Endometrium (tissue), 2 donors: ENCODE measurements around the gene ANKLE2.

ENCODE experiments used
- FAIRE-seq: peaks from 2 replicates; lab custom pipeline; 2012; peaks lifted over from hg19 to GRCh38; lab: Jason Lieb, UNC
- donor health status: control.
- donor health status: control.

ANKLE2 gene

DNA sequence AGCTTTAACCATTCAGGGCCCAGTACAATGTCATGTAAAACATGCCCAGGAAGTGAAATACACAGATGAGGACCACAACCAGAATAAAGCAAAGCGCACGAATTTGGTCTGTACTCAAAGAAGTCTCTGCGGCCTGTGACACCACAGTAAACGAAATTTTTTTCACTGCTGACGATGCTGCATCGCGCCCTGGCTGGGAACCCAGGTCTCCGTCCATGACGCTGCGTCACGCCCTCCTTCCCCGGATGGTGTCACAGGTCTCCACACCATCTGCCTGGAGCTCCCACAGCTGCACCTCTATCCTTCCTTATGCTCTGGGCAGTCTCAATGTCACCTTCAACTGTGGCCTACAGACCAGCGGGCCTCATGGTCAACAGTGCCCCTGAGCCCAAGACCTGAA lies 17.8 kb downstream of the ANKLE2 start:
- FAIRE-seq: no peak

DNA sequence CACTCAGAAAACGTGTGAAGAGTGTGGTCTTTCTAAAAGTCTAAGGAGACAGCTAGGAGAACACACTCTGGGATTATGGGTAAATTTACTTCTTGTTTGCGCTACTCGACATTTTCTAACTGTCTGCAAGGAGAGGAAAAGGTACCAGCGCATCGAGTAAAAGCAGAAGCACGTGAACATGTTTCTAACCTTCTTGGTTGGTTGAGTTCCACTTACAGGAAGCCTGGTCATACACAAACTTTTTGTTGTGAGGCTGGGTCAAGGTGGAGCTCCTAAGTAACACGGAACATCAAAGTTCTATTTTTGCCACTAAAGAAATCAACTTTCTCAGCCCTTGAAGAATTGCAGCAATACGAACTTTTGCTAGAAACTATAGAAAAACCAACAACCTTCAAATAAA lies 20.0 kb downstream of the ANKLE2 start:
- no peak for FAIRE-seq

DNA sequence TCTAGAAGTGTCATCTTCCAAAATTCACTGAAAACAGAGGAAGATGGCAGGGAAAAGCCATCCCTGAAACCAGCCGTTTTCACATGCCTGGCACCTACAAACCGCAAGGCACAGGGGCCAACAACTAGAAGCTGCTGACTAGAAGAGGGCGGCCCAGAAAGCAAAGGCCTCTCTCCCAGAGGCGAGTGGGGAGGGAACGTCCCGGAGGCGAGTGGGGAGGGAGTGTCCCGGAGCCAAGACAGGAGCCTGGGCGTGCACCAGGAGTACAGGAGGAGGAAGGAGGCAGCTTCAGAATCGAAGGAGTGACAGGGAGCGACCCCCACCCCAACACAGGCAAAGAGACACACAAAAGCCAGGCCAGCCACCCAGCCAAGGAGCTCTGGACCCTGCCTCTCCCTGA lies 21.0 kb downstream of the ANKLE2 start:
- no peak for FAIRE-seq

DNA sequence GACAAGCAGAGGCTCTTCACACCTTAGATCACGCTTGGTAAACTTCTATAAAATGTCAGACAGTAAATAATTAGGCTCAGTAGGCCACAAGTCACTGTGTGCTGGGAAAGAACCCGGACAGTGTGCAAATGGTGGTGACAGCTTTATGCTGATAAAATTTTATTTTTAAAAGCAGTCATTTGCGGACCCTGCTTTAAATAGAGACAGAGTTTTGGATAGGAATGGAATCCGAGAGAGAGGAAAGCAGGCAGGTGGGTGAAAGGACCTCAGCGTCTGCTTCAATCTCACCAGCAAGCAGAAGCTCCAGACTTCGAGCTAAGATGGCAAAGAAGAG lies 21.4 kb downstream of the ANKLE2 start:
- FAIRE-seq: no peak

DNA sequence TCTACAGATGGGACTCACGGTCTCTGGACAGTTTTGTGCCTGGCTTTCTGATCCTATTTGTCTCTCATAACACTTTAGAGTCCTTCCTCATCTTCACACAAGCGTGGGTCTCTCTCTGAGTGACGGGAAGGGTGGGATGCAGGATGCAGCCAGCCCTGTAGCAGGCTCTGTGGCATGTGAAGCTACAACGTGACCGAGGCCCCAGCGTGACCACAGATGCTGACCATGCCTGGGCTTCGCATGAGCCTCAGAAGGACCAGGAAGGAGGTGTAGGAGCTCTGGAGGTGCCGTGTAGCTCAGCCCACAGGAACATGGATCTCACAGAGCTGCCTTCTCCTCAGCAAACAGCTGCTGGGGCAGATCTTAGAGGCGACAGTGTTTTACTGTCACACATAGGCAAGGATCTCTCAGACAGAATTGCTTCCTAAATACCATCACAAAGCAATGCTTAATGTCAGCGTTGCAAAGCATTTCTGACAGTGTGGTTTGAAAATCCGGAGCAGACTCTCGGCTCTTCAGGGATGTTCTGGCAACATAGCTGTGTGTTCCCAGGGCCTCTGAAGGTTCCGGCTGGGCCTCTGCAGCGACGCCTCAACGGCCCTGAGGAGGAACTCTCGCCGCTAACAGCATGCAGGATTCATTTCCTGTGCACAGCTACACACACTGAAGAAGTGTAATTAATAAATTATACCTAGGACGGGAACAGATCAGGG lies 21.9 kb downstream of the ANKLE2 start:
- no peak for FAIRE-seq

DNA sequence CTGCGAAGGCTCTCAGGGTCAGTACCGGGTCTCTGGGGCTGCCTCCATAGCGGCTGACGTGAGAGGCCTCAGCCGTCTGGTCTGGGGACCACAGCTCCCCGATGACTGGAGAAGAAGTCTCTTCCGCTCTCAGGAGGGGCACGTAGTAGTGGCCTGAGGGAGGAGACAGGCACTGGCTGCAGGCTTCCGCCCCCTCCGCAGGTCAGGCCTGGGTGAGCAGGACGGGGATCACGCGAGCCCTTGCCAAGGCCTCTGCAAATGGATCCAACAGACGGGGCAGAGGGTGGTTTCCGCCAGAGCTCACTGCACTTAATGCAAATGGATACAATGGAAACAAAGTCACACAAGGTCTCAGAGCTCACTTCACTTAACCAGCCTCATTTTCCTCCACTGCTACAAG lies 24.7 kb downstream of the ANKLE2 start:
- no peak for FAIRE-seq

DNA sequence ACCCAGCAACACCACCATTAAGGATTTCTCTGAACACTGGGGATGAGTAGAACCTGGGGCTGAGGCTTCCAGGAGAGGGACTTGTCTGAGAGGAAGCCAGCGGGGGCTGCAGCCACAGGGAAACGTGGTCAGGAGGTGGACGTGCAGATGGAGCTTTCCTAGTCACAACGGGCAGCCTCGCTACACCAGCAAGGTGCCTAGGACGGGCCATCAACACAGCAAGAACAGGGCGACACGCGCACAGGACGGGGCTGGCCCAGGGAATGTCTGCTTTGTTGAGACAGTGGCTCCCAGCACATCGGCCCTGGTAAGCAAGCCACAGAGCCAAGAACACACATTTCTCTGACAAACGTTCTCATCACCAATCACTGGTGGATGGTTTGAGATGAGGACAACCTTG lies 25.3 kb downstream of the ANKLE2 start:
- no peak for FAIRE-seq

DNA sequence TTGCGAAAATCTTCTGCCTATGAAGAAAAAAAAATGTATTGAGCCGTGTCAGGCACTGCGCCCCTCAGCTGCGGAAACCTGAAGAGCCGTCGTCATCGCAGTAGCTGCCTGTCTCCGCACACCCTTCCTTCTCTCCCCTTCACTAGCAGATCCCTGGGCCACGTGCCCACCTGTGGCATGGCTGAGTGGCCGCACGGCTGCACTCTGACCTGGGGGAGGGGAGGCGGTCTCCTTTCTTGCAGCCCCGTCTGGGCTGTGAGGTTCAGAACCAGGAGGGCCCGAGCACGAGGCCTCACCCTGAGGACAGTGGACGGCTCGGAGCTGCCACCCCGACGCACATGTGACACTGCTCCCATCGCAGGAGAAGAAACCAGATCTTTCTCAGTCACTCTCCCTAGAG lies 26.1 kb downstream of the ANKLE2 start:
- no peak for FAIRE-seq

DNA sequence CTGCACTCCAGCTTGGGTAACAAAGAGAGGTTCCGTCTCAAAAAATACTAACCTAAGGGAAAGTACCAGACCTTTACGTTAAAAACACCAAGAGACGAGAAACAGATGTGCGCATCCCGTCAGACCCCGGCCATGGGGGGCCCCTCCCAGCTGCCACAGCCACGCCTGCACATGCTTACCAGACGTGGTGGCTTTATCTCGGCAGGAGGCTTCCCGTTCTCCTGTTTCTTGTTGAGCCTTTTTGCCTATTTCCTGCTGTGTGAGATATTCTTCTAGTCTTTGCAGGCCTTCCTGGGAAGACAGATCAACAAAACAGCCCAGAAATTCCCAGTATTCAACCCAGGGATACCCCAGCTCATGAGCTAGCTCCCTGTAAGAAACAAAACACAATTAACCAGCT lies 27.4 kb downstream of the ANKLE2 start:
- no peak for FAIRE-seq

DNA sequence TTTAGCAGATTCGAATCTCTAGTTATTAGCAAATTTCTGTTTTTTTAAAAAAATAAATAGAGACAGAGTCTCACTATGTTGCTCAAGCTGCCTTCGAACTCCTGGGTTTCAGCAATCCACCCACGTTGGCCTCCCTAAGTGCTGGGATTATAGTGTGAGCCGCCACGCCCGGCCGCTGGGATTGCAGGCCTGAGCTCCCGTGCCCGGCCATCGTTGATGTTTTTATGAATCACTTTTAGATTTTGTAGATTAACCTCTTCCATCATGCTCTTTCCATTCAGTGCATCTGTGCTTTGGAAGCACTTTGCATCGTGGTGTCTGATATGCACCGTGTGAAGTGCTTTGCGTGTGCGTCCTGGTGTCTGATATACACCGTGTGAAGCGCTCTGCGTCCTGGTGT lies 30.1 kb downstream of the ANKLE2 start:
- FAIRE-seq: no peak

DNA sequence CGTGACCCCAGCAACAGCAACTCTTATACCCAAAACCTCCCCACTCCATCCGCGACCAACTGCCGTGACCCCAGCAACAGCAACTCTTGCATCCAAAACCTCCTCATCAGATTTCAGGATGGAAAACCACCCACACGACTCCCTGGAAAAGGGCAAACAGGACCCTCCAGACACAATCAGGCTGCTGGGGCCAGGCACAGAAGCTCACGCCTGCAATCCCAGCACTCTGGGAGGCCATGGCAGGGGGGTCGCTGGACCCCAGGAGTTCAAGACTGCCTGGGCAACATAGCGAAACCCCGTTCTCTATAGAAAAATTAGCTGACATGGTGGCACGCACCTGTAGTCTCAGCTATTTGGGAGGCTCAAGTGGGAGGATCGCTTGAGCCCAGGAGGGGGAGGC lies 31.3 kb downstream of the ANKLE2 start:
- no peak for FAIRE-seq

DNA sequence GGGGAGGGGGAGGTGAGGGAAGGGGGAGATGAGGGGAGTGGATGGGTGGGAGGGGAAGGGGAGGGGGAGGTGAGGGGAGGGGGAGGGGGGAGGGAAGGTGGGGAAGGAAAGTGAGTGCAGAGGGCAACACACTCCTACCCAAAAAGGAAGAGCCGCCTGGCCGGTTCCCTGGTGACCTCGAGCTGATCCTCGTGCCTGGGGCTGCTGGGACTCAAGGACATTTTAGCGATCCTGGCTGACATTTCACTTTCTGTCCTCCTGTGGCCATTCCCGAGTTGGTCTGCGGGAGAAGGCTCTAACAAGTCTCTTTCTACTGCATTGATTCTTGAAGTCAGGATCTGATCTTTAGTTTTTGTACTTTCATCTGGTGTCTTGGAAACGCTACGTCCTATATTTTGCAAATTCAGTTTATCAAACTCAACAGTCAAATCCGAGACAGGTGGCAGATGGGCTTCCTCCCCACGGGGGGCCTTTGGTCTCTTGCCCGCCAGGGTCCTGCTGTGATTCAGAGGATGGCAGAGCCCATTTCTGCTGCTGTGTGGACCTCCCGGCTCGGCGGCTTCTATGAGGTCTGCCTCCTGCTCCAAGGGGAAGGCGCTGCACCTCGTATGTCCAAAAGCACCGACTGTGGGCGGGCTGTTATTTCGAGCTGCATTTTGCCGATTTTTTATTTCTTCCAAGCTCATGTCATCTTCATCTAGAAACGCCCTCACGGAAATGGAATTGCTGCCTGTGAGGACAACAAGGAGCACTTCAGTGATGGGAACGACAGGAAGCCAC lies 31.9 kb downstream of the ANKLE2 start:
- no peak for FAIRE-seq

DNA sequence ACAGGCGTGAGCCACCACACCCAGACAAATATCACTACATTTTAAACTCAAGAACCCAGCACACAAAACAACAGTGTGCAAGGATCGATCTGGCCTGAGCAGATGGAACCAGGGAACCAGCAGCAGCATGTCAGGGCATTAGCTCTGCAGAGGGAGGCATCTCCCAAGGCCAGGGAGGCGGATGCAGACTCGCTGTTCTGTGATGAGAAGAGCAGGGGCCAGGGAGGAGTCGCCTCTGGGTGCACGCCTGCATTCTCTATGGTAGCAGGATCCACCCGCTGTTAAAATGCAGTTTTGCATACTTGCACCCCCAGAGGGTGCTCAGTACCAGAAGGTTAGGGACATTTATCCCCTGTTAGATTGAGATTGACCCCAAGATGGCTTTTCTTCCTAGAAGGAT lies 33.1 kb downstream of the ANKLE2 start:
- FAIRE-seq: no peak

DNA sequence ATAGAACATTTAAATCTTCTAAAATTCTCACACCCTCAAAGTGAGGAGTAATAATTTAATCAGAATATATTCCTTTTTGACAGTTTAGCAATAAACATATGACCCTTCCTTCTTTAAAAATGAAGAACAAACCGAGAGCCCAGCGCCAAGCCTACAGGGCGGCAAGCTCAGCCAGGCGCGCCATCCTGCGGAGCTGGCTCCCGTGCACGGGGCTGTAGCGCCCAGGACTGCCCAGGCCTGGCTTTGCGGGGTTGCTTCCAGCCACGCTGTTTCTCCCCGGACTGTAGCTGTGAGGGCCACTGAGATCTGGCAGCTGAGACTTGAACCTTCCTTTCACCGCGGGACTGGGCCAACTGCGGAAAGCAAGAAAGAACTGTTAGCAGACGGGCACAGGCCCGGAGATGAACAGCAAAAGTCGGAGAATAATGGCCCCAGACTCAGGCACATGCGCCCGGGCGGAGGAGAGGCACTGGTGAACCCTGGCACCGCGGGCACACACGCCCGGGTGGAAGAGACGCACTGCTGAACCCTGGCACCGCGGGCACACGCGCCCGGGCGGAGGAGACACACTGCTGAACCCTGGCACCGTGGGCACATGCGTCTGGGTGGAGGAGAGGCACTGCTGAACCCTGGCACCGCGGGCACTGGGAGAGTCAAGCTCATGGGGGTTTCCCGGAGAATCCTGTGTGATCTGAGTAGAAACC lies 34.4 kb downstream of the ANKLE2 start:
- FAIRE-seq: no peak

DNA sequence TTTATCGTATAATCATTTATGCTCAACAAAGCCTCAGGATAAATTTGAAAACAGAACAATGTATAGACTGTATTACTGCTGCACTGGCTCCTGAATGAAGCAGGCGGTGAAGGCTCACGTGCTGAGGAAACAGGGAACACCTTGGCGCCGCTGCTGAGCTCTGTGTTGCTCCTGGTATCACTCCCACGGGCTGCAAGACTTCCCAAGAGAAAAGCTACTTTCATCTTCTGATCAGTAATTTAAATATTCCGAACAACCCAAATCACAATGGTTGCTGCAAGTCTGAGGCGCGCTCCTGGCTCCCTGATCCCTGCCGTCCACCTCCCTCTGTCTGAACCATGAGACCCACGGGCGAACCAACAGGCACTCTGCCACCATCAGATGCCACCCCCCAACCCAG lies 35.2 kb downstream of the ANKLE2 start:
- FAIRE-seq: no peak

DNA sequence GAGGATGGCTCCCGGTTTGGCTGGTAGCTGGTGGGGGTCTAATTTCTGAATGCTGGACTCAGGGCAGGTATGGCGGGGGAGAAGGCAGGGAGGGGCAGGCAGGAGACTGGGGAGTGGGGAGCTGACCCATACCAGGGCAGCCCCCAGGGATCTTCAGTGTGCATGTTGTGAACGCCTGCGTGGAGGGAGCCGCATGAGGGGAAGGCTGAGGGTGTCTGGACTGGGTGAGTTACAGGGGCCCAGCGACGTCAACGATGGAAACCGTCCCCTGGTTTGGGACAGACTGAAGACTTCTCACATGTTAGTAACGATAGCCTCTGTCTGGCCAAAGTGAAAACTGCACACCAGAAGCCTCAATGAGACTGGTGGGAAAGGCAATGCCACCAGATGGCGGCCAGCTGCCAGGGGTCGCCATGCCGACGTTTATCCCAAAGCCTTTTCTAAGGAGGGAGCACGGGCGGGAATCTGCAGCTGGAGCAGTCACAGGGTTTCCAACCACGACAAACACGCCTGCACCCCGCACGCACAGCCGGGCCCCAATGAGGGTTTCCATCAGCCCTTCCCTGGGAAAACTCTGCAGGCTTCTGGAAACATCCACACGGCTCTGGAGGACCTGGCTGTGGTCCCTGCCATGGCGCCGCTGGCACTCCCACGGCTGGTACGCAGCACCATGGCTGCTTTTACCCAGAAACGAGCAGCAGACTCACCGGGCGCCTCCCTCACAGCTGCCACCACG lies 37.0 kb downstream of the ANKLE2 start:
- FAIRE-seq: no peak

DNA sequence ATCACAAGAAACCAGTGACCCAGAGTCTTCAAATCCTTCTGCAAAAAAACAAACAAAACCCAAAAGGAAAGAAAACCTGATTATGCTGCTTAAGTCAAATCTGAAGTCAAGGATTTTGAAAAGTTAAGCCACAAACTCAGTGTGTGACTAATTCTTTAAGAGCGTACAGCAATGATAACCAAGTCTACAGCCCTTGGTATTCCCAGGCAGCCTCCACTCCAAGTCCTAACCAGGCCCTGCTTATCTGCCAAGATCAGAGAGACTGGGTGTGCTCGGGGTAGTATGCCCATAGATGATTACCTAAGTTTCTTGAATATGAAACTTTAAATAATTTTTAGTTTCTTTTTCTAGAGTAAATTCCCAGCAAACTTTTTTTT lies 37.9 kb downstream of the ANKLE2 start:
- no peak for FAIRE-seq

DNA sequence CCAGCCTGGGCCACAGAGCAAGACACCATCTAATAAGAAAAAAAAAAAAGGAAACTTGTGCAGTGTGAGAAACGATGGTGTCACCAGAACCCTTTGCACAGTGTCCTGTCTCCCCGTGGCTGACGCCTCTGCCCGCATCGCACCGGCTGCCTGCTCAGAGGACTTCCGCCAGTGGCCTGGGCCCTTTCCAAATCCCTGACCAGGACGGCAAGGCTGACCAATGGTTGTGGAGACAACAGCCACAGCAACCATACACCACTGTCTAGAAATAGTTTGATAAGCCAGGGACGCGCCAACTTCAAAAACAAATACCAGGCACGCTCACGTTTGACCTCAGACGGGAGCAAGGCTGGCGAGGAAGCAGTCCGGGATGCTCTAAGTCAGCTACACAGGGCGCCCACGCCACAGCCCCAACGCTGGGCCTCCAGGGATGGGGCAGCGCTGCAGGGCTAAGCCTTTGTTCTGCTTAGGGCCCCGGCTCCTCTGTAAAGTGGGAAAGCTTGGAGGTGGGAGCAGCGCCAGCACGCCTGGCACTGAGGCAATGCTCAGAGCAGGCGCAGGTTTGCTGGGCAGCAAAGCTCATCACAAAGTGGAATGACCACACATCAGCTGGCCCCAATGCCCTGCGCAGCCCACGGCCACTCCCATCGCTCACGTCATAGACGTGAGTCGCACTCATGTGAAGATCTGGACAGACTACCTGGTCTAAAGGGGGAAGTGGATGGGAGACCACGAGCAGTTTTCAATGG lies 38.4 kb downstream of the ANKLE2 start:
- FAIRE-seq: no peak

DNA sequence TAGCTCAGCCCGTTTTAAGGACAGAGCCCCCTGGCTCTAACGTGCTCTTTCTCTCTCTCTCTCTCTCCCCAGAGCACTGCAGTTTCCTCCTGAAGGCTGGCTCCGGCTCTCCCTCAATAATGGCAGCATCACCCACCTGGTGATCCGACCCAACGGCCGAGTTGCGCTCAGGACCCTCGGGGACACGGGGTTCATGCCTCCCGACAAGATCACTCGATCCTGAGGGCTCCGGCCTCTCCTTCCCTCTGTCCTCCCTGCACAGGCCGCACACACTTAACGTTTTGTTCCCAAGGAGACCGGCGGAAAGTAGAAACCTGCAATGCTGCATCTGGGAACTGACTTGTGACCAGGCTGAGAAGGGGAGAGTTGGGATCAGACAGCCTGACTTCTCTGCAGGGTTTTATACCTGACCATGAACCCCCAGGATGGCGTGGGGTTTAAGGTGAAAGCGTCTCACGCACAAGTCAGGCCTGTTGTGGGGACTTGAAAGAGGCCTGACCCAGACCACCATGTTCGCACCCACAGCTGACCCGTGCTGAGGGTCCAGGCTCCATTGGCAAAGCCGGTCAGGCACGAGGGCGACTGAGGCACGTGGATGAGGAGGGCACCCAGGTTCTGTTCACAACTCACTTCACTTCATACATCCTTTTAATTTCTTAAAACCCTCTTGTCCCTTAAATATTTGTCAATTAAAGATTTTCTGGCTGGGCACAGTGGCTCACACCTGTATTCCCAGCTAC lies 40.9 kb downstream of the ANKLE2 start:
- no peak for FAIRE-seq

DNA sequence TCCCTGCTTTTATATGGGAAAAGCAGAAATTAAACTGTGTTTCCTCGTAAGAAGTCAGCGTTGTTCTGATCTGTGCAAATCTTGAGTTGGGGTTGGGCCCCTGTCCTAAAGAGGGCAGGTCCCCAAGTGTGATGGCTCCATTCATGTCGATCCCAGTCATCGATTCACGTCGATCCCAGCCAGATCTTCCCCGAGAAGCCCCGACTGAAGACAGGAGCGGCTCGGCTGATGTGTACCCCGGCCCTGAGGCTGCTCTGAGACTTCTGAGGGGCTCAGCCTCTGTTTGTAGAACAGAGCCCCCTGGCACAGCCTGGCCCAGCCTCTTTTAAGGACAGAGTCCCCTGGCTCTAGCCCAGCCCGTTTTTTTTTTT lies 41.7 kb downstream of the ANKLE2 start:
- no peak for FAIRE-seq

DNA sequence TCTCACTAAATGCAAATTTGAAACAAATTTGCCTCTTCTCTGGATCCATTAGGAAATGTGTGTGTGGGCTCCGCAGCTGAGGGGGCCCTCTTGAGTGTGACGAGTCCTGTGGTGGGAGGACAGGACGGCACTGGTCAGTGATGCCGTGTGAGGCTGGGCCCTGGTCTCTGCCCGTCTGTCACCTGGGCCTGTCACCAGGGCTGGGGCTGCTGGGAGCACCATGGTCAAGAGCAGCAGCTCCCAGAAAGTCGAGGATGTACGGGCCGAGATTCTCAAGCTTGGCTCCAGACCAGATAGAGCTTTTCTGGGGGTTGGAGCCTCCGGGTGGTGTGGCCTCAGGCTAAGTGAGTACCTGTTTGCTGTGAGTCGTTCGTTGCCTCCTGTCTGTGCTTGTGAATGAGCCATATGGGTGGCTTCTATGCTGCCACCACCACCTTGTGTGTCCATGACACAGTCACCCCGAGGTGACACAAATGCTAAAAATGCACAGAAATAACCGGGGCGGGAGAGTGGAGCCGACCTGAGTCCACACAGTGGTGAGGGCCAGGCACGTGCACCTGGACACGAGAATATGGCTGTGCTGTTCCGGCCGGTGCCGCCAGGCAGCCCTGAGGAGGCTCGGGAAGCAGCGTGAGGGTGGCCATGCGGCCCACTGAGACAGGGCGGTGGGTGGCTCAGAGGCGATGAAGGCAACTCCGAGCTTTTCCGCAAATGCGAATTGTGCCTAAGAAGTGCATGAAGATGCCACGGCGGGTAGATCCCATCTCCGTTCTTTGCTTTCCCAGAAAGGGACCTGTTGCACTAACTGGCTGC lies 42.3 kb downstream of the ANKLE2 start:
- no peak for FAIRE-seq
